BLaER1 treated with 17β-estradiol and CSF1 and Interleukin-3, amounts not matched to agents 10 nM and 100 nM (cell line): ENCODE results near the gene APBA1.

Experiments
- H3K27ac ChIP-seq, 11 experiments: shearing (Covaris generic); formaldehyde crosslinking; 2 replicates each; pipeline ENCODE4 v1.8.1; 2022
- H3K27me3 ChIP-seq, 11 experiments: shearing (Covaris generic); formaldehyde crosslinking; 2 replicates each; pipeline ENCODE4 v1.8.1; 2022
- H3K36me3 ChIP-seq, 11 experiments: shearing (Covaris generic); formaldehyde crosslinking; 2 replicates each; pipeline ENCODE4 v1.8.1; 2022
- H3K4me1 ChIP-seq, 10 experiments: shearing (Covaris generic); formaldehyde crosslinking; 2 replicates each; pipeline ENCODE4 v1.8.1; 2022
- H3K4me2 ChIP-seq, 11 experiments: shearing (Covaris generic); formaldehyde crosslinking; 2 replicates each; pipeline ENCODE4 v1.8.1; 2022
- H3K4me3 ChIP-seq, 10 experiments: shearing (Covaris generic); formaldehyde crosslinking; 2 replicates each; pipeline ENCODE4 v1.8.1; 2022
- H3K9ac ChIP-seq, 11 experiments: shearing (Covaris generic); formaldehyde crosslinking; 2 replicates each; pipeline ENCODE4 v1.8.1; 2022
- H3K9me3 ChIP-seq, 11 experiments: shearing (Covaris generic); formaldehyde crosslinking; replicated peaks in 1 of 11; 2 replicates each; pipeline ENCODE4 v1.8.1; 2022
- H4K20me1 ChIP-seq, 11 experiments: shearing (Covaris generic); formaldehyde crosslinking; 2 replicates each; pipeline ENCODE4 v1.8.1; 2022
- Cebpa-rat ChIP-seq, 11 experiments: shearing (Covaris generic); IDR thresholded peaks; 2 replicates each; pipeline ENCODE4 v1.8.1; 2022

APBA1 gene

DNA sequence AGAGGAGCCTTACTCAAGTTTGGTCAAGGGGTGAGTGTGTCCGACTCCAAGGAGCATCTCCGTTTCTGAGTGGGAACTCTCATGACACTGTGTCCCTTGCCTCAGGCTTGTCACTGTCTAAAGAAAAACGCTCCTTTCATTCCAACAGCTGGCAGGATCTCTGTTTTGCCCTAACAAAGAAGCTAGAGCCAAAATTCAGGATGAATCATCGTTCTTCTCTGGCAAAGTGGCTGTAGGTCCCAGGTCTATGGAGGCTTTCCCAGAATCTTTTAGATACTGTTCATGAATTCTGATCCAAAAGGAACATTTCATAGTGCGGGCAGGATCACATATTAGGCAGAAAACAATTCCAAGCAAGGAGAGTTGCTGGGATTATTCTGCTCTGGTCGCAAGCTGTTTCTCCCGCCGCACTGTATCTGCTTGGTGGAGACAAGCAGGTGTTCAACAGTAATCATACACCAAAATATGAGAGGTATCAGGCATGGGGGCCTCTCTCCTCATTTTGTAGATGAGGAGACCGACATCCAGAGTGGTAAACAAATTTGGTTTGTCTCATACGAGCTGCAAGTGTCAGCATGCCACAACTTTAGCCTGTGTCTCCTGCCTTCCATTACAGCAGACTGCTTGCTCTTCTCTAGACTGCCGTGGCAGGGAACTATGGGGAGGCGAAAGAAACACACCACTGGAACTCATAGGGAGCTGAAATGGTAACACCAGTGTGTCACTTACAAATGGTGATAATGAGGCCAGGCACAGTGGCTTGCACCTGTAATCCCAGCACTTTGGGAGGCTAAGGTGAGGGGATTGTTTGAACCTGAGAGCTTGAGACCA, 274.6 kb downstream of the APBA1 start:
- no peak for TF ChIP-seq Cebpa-rat (IDR thresholded peaks at IDR 0.05)
- no peak overlapping the region for H3K4me3 ChIP-seq
- no peak overlapping the region for H3K4me2 ChIP-seq
- H3K4me1 ChIP-seq = peaks cover 0 to 3% (median 0%) of the 10 kb centered on the region in 10 experiments; a peak in 2 of 20 replicates
- H3K27ac ChIP-seq = no peak overlapping the region
- peaks cover 0 to 16% (median 6%) of the 10 kb centered on the region in 11 experiments; a peak in 8 of 22 replicates for H3K9me3 ChIP-seq
- H4K20me1 ChIP-seq = no peaks in the 10 kb centered on the region
- no peaks in the 10 kb centered on the region for H3K36me3 ChIP-seq
- no peak overlapping the region for H3K9ac ChIP-seq
- no peaks in the 10 kb centered on the region for H3K27me3 ChIP-seq

DNA sequence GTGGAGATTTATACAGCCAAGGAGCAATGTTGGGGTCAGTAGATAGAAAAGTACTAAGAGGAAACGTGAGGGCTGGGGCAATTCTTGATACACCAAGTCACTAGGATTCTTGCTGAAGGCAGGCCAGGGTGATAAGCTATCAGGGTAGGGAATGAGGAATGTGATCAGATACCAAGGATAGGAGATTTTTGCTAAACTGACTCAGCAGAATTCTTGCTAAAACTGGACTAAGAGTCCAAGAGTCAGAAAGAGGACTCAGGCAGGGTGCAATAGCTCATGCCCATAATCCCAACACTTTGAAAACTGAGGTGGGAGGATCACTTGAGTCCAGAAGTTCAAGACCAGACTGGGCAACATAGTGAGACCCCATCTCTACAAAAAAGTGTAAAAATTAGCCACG, 275.4 kb downstream of the APBA1 start:
- Histone ChIP-seq H3K9me3 (peaks cover 0 to 20% (median 6%) of the 10 kb centered on the region in 11 experiments; a peak in 10 of 22 replicates), H3K27me3 (no peaks in the 10 kb centered on the region), H3K4me3 (no peak overlapping the region), H3K9ac (no peak overlapping the region), H3K27ac (no peak overlapping the region), H4K20me1 (no peaks in the 10 kb centered on the region), H3K4me1 (peaks cover 0 to 12% (median 7%) of the 10 kb centered on the region in 10 experiments; a peak in 12 of 20 replicates), H3K36me3 (no peaks in the 10 kb centered on the region; a peak in 1 of 22 replicates), H3K4me2 (no peak overlapping the region)
- no peak for TF ChIP-seq Cebpa-rat (IDR thresholded peaks at IDR 0.05)

DNA sequence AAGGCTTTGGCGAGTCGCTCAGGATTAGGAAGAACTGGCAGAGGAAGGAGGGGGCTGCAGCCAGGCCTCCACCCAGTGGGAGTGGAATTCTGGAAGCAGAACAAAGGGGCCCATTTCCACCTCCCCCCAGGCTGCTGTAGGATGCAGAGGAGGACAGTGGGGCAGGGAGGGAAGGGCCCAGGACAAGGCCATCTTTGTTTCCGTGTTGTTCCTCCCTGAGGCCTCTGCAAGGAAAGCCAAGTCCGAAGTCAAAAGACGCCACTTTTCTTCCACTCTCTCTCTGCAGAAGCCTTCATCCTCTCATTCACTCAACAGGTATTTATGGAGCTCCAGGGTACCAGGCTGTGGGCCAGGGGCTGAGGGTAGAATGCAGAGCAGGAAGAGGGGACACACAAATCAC, 276.5 kb downstream of the APBA1 start:
- H3K9ac ChIP-seq = no peak overlapping the region
- no peaks in the 10 kb centered on the region for H3K27me3 ChIP-seq
- no peak overlapping the region for H3K27ac ChIP-seq
- H3K4me3 ChIP-seq = no peak overlapping the region
- H3K36me3 ChIP-seq = no peaks in the 10 kb centered on the region; a peak in 1 of 22 replicates
- H3K4me2 ChIP-seq = no peak overlapping the region
- TF ChIP-seq Cebpa-rat (IDR thresholded peaks at IDR 0.05) = no peak
- peaks cover 0 to 14% (median 8%) of the 10 kb centered on the region in 10 experiments; a peak in 12 of 20 replicates for H3K4me1 ChIP-seq
- H3K9me3 ChIP-seq = peaks cover 0 to 20% (median 11%) of the 10 kb centered on the region in 11 experiments; a peak in 10 of 22 replicates
- no peaks in the 10 kb centered on the region for H4K20me1 ChIP-seq

DNA sequence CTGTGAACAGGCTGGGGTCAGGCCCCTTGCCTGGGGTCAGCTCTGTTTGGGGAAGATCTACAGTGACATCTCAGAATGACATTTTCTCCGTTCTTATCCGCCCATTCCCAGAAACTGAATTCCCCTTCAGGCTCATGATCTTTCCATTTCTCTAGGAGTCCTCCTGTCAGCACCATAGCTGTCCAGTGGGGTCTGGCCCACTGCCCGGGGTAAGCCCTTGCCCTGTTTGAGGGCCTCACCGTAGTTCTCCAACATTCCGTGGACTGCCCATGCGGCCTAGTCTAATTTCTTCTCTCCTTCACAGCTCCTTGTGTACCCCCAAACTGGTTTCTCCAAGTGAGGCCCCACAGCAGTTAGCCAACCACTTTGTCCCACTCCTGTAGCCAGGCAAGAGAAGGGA, 278.7 kb downstream of the APBA1 start:
- Histone ChIP-seq H3K4me1 (peaks cover 0 to 14% (median 8%) of the 10 kb centered on the region in 10 experiments; a peak in 12 of 20 replicates), H3K36me3 (no peaks in the 10 kb centered on the region; a peak in 1 of 22 replicates), H3K27ac (no peak overlapping the region), H4K20me1 (no peaks in the 10 kb centered on the region), H3K27me3 (no peaks in the 10 kb centered on the region), H3K4me2 (no peak overlapping the region), H3K4me3 (no peak overlapping the region), H3K9ac (no peak overlapping the region), H3K9me3 (peaks cover 0 to 20% (median 11%) of the 10 kb centered on the region in 11 experiments; a peak in 10 of 22 replicates)
- no peak for TF ChIP-seq Cebpa-rat (IDR thresholded peaks at IDR 0.05)

DNA sequence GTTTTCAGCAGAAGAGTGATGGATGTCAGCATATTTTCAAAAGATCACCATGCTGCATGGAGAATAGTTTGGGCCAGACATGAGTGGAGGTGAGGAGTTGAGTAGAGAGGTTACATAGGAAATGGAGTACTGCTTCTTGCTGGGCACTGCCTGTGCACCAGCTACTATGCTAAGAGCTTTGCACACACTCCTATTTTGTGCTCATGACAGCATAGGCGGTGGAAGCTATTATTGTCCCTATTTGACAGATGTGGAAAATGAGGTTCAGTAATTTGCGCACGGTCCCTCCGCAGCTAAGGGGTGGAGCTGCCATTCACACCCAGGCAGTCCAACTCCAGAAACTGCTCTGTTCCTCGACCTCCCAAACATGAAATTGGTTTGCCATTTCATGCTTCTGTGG, 279.3 kb downstream of the APBA1 start:
- no peak for TF ChIP-seq Cebpa-rat (IDR thresholded peaks at IDR 0.05)
- H3K4me1 ChIP-seq = peaks cover 0 to 14% (median 8%) of the 10 kb centered on the region in 10 experiments; a peak in 12 of 20 replicates
- no peaks in the 10 kb centered on the region for H3K27me3 ChIP-seq
- H3K4me3 ChIP-seq = no peak overlapping the region
- H4K20me1 ChIP-seq = no peaks in the 10 kb centered on the region
- peaks cover 0 to 20% (median 11%) of the 10 kb centered on the region in 11 experiments; a peak in 10 of 22 replicates for H3K9me3 ChIP-seq
- no peak overlapping the region for H3K9ac ChIP-seq
- no peak overlapping the region for H3K27ac ChIP-seq
- peak overlapping the region in 1 of 11 experiments; percentile 50; a peak in 1 of 22 replicates for H3K4me2 ChIP-seq
- no peaks in the 10 kb centered on the region; a peak in 1 of 22 replicates for H3K36me3 ChIP-seq

DNA sequence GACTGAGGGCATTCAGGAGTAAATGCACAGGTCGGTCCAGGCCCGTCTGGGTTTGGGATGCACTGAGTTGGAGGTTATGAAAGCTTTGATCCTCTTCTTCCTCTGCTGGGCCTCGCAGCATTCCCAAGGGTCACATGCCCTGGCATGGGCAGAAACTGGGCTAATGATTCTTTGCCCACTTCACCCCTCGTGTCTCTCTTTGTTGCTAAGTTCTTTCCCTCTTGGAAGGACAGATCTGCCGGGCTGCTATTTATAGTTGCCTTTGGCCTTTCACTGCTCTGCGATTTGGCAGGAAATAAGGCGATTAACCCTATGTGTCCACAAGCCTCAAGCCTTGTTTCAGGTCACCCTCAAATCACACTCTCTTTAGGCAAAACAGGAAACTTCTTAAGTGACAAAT, 280.2 kb downstream of the APBA1 start:
- Histone ChIP-seq H3K27ac (no peak overlapping the region), H4K20me1 (no peaks in the 10 kb centered on the region), H3K9ac (no peak overlapping the region), H3K4me3 (no peak overlapping the region), H3K36me3 (no peaks in the 10 kb centered on the region; a peak in 1 of 22 replicates), H3K9me3 (peaks cover 0 to 20% (median 11%) of the 10 kb centered on the region in 11 experiments; a peak in 10 of 22 replicates), H3K4me1 (peaks cover 0 to 14% (median 8%) of the 10 kb centered on the region in 10 experiments; a peak in 12 of 20 replicates), H3K4me2 (peak overlapping the region in 7 of 11 experiments; percentile 6 to 50 (median 44); a peak in 14 of 22 replicates), H3K27me3 (no peaks in the 10 kb centered on the region)
- TF ChIP-seq Cebpa-rat (IDR thresholded peaks at IDR 0.05) = no peak

DNA sequence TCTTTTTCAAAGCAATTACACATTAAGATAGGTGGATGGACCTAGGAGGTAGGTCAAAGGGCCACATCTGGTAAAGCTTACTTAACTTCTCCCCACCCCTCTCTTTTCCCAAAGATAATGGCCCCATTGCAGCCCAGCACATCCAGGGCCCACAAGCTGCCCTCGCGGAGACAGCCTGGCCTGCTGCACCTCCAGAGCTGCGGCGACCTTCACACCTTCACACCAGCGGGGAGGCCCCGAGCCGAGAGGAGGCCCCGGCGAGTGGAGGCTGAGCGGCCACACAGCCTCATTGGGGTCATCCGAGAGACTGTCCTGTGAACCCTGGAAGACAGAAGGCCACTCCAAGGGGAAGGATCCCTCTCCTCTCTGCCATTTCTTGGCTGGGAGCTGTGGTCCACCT, 280.7 kb downstream of the APBA1 start:
- Histone ChIP-seq H3K9me3 (peaks cover 0 to 20% (median 11%) of the 10 kb centered on the region in 11 experiments; a peak in 10 of 22 replicates), H3K27me3 (no peaks in the 10 kb centered on the region), H3K9ac (no peak overlapping the region), H3K4me1 (peaks cover 0 to 14% (median 8%) of the 10 kb centered on the region in 10 experiments; a peak in 12 of 20 replicates), H3K4me2 (peak overlapping the region in 6 of 11 experiments; percentile 6 to 50 (median 44); a peak in 6 of 22 replicates), H4K20me1 (no peaks in the 10 kb centered on the region), H3K4me3 (no peak overlapping the region), H3K27ac (no peak overlapping the region), H3K36me3 (no peaks in the 10 kb centered on the region; a peak in 1 of 22 replicates)
- no peak for TF ChIP-seq Cebpa-rat (IDR thresholded peaks at IDR 0.05)

DNA sequence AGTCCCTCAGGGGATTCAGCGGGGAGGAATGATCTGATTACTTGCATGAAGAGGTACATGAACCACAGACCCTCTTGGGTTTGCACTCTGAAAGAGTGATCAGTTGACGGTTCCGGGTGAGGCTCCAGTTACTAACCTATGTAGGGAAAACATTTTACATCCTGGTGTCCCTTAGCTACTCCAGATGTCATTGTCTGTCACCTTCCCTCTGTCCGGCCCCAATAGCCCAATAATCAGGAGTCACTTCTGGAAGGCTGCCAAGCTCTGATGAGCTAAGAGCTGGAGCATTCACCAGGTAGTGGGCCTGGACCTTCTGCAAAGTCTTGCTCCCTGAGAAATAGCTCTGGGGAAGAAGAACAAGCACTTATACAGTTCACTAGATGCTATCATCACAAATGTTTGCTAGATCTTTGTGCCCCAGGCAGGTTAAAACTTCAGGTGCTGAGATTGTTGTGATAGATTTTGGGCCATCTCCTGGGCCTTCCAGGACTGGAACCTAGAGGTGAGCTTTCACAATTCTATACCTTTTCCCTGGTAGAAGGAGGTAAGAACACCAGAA, 282.7 kb downstream of the APBA1 start:
- no peaks in the 10 kb centered on the region for H4K20me1 ChIP-seq
- H3K4me1 ChIP-seq = peaks cover 0 to 23% (median 15%) of the 10 kb centered on the region in 10 experiments; a peak in 13 of 20 replicates
- H3K9me3 ChIP-seq = peaks cover 0 to 20% (median 11%) of the 10 kb centered on the region in 11 experiments; a peak in 10 of 22 replicates
- no peaks in the 10 kb centered on the region for H3K27me3 ChIP-seq
- no peaks in the 10 kb centered on the region; a peak in 1 of 22 replicates for H3K36me3 ChIP-seq
- H3K4me3 ChIP-seq = no peak overlapping the region
- no peak overlapping the region for H3K4me2 ChIP-seq
- TF ChIP-seq Cebpa-rat (IDR thresholded peaks at IDR 0.05) = no peak
- H3K27ac ChIP-seq = no peak overlapping the region
- H3K9ac ChIP-seq = no peak overlapping the region

DNA sequence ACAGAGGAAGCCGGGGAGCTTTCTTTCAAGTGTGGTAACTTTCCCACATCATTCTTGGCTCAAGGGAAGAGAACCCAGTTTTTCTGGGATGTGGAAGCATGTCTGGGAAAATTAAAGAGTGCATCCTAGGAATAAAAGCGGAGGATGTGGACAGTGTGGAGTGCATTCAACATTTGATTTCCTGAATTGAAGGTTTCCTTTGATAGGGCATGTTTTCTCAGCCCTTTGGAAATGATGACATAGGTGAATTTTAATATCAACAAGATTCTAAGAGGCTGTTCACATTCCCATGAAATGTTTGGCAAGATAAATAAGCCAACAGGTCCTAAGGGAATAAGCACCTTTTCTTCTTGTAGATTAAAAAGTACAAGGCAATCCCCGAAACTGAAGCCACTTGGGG, 283.6 kb downstream of the APBA1 start:
- no peak overlapping the region for H3K4me2 ChIP-seq
- H3K4me3 ChIP-seq = no peak overlapping the region
- H4K20me1 ChIP-seq = no peaks in the 10 kb centered on the region
- H3K27me3 ChIP-seq = no peaks in the 10 kb centered on the region
- peaks cover 0 to 23% (median 15%) of the 10 kb centered on the region in 10 experiments; a peak in 13 of 20 replicates for H3K4me1 ChIP-seq
- H3K9me3 ChIP-seq = peaks cover 0 to 20% (median 11%) of the 10 kb centered on the region in 11 experiments; a peak in 10 of 22 replicates
- H3K36me3 ChIP-seq = no peaks in the 10 kb centered on the region; a peak in 1 of 22 replicates
- H3K9ac ChIP-seq = no peak overlapping the region
- TF ChIP-seq Cebpa-rat (IDR thresholded peaks at IDR 0.05) = no peak
- no peak overlapping the region for H3K27ac ChIP-seq
